Endothelial cell of umbilical vein (primary cell): ENCODE results near the gene FMNL1. TPM values are rescaled to one million over a fixed set of nuclear protein-coding genes. Genes with fewer than 3 reads are reported as not detected.
"Not testable (repeated sequence)": the region's sequence is repeated elsewhere in the genome, so short reads cannot be mapped to it uniquely, and the experiment has no call there.

Experiments used
- BruUV-seq: library from RNA; stranded (reverse); fragments of 400-500 nt; replicated peaks from 2 replicates; lab custom pipeline; 2021; lab: Mats Ljungman, UMichigan
- CTCF ChIA-PET: fragments of 300-600, 350-600 bp; sonication (Branson Sonifier 250); formaldehyde crosslinking; loops from one replicate; lab custom pipeline; 2021; ENCODE audit warnings: antibody characterized with exemption, inconsistent platforms; lab: Charles Lee
- POLR2A ChIA-PET: fragments of 300-600, 350-600 bp; sonication (Branson Sonifier 250); formaldehyde crosslinking; loops from one replicate; lab custom pipeline; 2021; ENCODE audit warnings: antibody characterized with exemption, inconsistent platforms; lab: Charles Lee
- DNase-seq: peaks from one replicate; pipeline ENCODE4 v3.0.0-alpha.2; 2011; ENCODE audit warnings: low read depth, low spot score
- FAIRE-seq: peaks from 2 replicates; lab custom pipeline; 2011; peaks lifted over from hg19 to GRCh38; lab: Jason Lieb, UNC
- H2AFZ ChIP-seq: 2 replicates; pipeline ENCODE4 v1.6.0; 2012; ENCODE audit warnings: low read depth, low read length, control low read depth, inconsistent platforms
- H3K27ac ChIP-seq: 2 replicates; pipeline ENCODE4 v1.5.1; 2011; ENCODE audit warnings: low read depth, mild to moderate bottlenecking, control low read depth, low read length, moderate library complexity; ENCODE audit not compliant: insufficient read depth
- H3K27me3 ChIP-seq, 2 experiments: 2 replicates each; pipeline versions ENCODE4 v1.6.0 to v1.6.1; 2011; ENCODE audit warnings: low read length in 2 of 2, mixed read lengths in 1 of 2; ENCODE audit not compliant: control insufficient read depth in 2 of 2, insufficient read depth in 2 of 2
- H3K36me3 ChIP-seq, 2 experiments: 2 replicates in 1 of 2; 3 replicates in 1 of 2; pipeline ENCODE4 v1.5.1; 2011; ENCODE audit warnings: low read length in 2 of 2, mild to moderate bottlenecking in 1 of 2, moderate library complexity in 1 of 2; ENCODE audit not compliant: control insufficient read depth in 2 of 2, insufficient read depth in 2 of 2; ENCODE audit errors: extremely low read depth in 1 of 2
- H3K4me1 ChIP-seq: 3 replicates; pipeline ENCODE4 v1.5.1; 2011; ENCODE audit warnings: mild to moderate bottlenecking, low read length; ENCODE audit not compliant: control insufficient read depth, insufficient read depth; ENCODE audit errors: extremely low read depth
- H3K4me2 ChIP-seq: 2 replicates; pipeline ENCODE4 v1.6.1; 2011; ENCODE audit warnings: low read length, control low read depth, mixed read lengths; ENCODE audit not compliant: insufficient read depth
- H3K4me3 ChIP-seq, 3 experiments: fragments of 200-600 bp in 1 of 3; sonication (generic), shearing (Covaris generic) in 1 of 3; replicated peaks in 1 of 3; 2 replicates each; pipeline ENCODE4 v1.5.1; 2011 to 2016; ENCODE audit warnings: control low read depth in 3 of 3, low read length in 3 of 3, mild to moderate bottlenecking in 2 of 3, inconsistent platforms in 1 of 3, low read depth in 1 of 3, moderate library complexity in 1 of 3; ENCODE audit not compliant: insufficient read depth in 1 of 3
- H3K79me2 ChIP-seq: 2 replicates; pipeline ENCODE4 v1.6.0; 2012; ENCODE audit warnings: low read length, inconsistent platforms; ENCODE audit not compliant: control insufficient read depth, insufficient read depth
- H3K9ac ChIP-seq: replicated peaks from 2 replicates; pipeline ENCODE3; 2011; ENCODE audit warnings: low read length, control low read depth; ENCODE audit not compliant: insufficient read depth; ENCODE audit errors: extremely low read depth
- H3K9me1 ChIP-seq: replicated peaks from 3 replicates; pipeline ENCODE4 v1.6.0; 2011; ENCODE audit warnings: mild to moderate bottlenecking, low read length; ENCODE audit not compliant: control insufficient read depth, insufficient read depth; ENCODE audit errors: extremely low read depth
- H3K9me3 ChIP-seq: replicated peaks from 2 replicates; pipeline ENCODE4 v1.5.1; 2012; ENCODE audit warnings: low read length, inconsistent platforms; ENCODE audit not compliant: control insufficient read depth, insufficient read depth
- H4K20me1 ChIP-seq: replicated peaks from 2 replicates; pipeline ENCODE3; 2011; ENCODE audit warnings: mild to moderate bottlenecking, low read length; ENCODE audit not compliant: control insufficient read depth, insufficient read depth; ENCODE audit errors: extremely low read depth
- CTCF ChIP-seq, 2 donors: IDR thresholded peaks; 1 replicate in 1 of 2; 2 replicates in 1 of 2; pipeline ENCODE4 v1.5.1; 2011; ENCODE audit warnings: low read length in 2 of 2, mild to moderate bottlenecking in 2 of 2, moderate library complexity in 2 of 2, control low read depth in 1 of 2, inconsistent platforms in 1 of 2, low read depth in 1 of 2; ENCODE audit not compliant: insufficient read depth in 1 of 2; ENCODE audit errors: extremely low read depth in 1 of 2
- EZH2 ChIP-seq: IDR thresholded peaks from 2 replicates; pipeline ENCODE4 v1.6.1; 2012; ENCODE audit warnings: borderline replicate concordance, low read depth, mild to moderate bottlenecking, moderate library complexity, low read length, inconsistent platforms; ENCODE audit not compliant: severe bottlenecking
- FOS ChIP-seq: IDR thresholded peaks from 2 replicates; pipeline ENCODE4 v1.6.1; 2011; ENCODE audit warnings: mild to moderate bottlenecking, low read length, moderate library complexity, borderline replicate concordance; ENCODE audit not compliant: insufficient read depth
- GATA2 ChIP-seq: IDR thresholded peaks from 2 replicates; pipeline ENCODE4 v1.7.0; 2011; ENCODE audit warnings: low read depth, mild to moderate bottlenecking, moderate library complexity, mixed read lengths, low read length; ENCODE audit not compliant: insufficient read length, insufficient read depth
- JUN ChIP-seq: IDR thresholded peaks from 2 replicates; pipeline ENCODE4 v1.6.1; 2011; ENCODE audit warnings: borderline replicate concordance, low read depth; ENCODE audit not compliant: insufficient read length, insufficient read depth
- MAX ChIP-seq: IDR thresholded peaks from 2 replicates; pipeline ENCODE4 v1.6.1; 2011; ENCODE audit not compliant: insufficient read depth, insufficient read length
- MYC ChIP-seq: IDR thresholded peaks from one replicate; pipeline ENCODE4 v1.6.1; 2011; ENCODE audit warnings: mild to moderate bottlenecking, low read depth, low read length
- POLR2A ChIP-seq: IDR thresholded peaks from 2 replicates; pipeline ENCODE4 v1.6.1; 2012; ENCODE audit warnings: low read depth, mild to moderate bottlenecking, control low read depth, low read length
- POLR2AphosphoS5 ChIP-seq: IDR thresholded peaks from 2 replicates; pipeline ENCODE4 v1.6.1; 2012; ENCODE audit warnings: low read depth, mild to moderate bottlenecking, control low read depth, low read length, moderate library complexity; ENCODE audit not compliant: insufficient read depth
- dilution Hi-C: fragments of 300-500 bp; cut with MboI; formaldehyde crosslinking; loops from one replicate; pipeline ENCODE4 v1.15.0; 2019; ENCODE audit warnings: low sequenced_read_pairs; ENCODE audit not compliant: extremely low pct_ligation_motif_present
- intact Hi-C: fragments of 100-400 bp; cut with micrococcal nuclease; formaldehyde crosslinking; loops from one replicate; pipeline ENCODE4 v1.10.0; 2022
- polyA plus RNA-seq, 4 experiments: library from polyadenylated mRNA; depleted of rRNA in 3 of 4; stranded (reverse) in 3 of 4; unstranded in 1 of 4; fragments of >200 nt; gene quantifications; 2 replicates each; pipeline versions ENCODE4 v1.2.1 to v1.2.3, GENCODE V29; 2011 to 2012; ENCODE audit warnings: missing spikeins in 1 of 4
- total RNA-seq: library from RNA; stranded (reverse); gene quantifications from 2 replicates; pipeline ENCODE4 v1.2.3, GENCODE V29; 2021

Gene FMNL1
- total and polyA plus RNA-seq, 2 donors (not counting 3 experiments of a cell fraction or from before 2014, with no cell fraction given) = 0.95 to 1.6 TPM

- Histone ChIP-seq H3K9me3 (no peaks in the 10 kb centered on the region), H3K9ac (no peak overlapping the region), H3K27me3 (no peaks in the 10 kb centered on the region), H3K36me3 (no peaks in the 10 kb centered on the region), H3K4me3 (no peak overlapping the region), H4K20me1 (no peaks in the 10 kb centered on the region), H3K4me1 (peaks cover 2% of the 10 kb centered on the region), H3K79me2 (no peaks in the 10 kb centered on the region), H3K27ac (no peak overlapping the region), H3K9me1 (no peaks in the 10 kb centered on the region), H2AFZ (no peak overlapping the region), H3K4me2 (no peak overlapping the region)
- ChIA-PET CTCF (interaction anchor here (0.7 to 10.5 kb wide), 6 partner anchors 18 to 68 kb away, joined by 3 to 476 read pairs (median 8); partner anchors contain the start of genes ACBD4 and PLCD3), POLR2A (interaction anchor here (0.7 kb wide), 1 partner anchor 62 kb away, joined by 4 read pairs; no protein-coding TSS in a partner anchor)
- dilution Hi-C loops (no loop called here), intact Hi-C loops (no loop called here)
- no peak for FAIRE-seq
- no TSS peak for BruUV-seq
- TF ChIP-seq POLR2A (no peak), POLR2AphosphoS5 (no peak), MAX (no peak), JUN (no peak), CTCF (IDR thresholded peaks at IDR 0.05; ENCODE audit: extremely low read depth in 1 of 2, insufficient read depth in 1 of 2, low read depth in 1 of 2, low read length in 2 of 2) (no peak), EZH2 (no peak), MYC (no peak), GATA2 (no peak), FOS (no peak)
- DNase-seq = no peak
Observed at GRCh38 chr17:45201457-45201856, 20.2 kb upstream of the FMNL1 start.

GRCh38 chr17:45201880-45202279 lies 19.8 kb upstream of the FMNL1 start:
- H3K27ac ChIP-seq, intact Hi-C loops, H2AFZ ChIP-seq, H3K4me1 ChIP-seq, H4K20me1 ChIP-seq, H3K27me3 ChIP-seq, DNase-seq, H3K9me3 ChIP-seq, H3K36me3 ChIP-seq, H3K9me1 ChIP-seq, FAIRE-seq, H3K79me2 ChIP-seq, H3K9ac ChIP-seq, H3K4me2 ChIP-seq, dilution Hi-C loops, BruUV-seq, H3K4me3 ChIP-seq: not testable (repeated sequence)
- ChIA-PET POLR2A (interaction anchor here (0.7 kb wide), 1 partner anchor 62 kb away, joined by 4 read pairs; no protein-coding TSS in a partner anchor), CTCF (interaction anchor here (1.5 to 10.5 kb wide), 4 partner anchors 17 to 68 kb away, joined by 5 to 476 read pairs (median 10); partner anchors contain the start of genes ACBD4 and PLCD3)
